Stimulated activated CD4-positive, alpha-beta T cell treated with anti-CD3 and anti-CD28 coated beads, Interleukin-1b, Interleukin-23, amount 100 ng/mL, for 48 hours (primary cell): Measurements from ENCODE around the gene OCSTAMP.

Experiments used
- DNase-seq: peaks from one replicate; pipeline ENCODE4 v3.0.0-alpha.2; 2020

Gene OCSTAMP

DNA sequence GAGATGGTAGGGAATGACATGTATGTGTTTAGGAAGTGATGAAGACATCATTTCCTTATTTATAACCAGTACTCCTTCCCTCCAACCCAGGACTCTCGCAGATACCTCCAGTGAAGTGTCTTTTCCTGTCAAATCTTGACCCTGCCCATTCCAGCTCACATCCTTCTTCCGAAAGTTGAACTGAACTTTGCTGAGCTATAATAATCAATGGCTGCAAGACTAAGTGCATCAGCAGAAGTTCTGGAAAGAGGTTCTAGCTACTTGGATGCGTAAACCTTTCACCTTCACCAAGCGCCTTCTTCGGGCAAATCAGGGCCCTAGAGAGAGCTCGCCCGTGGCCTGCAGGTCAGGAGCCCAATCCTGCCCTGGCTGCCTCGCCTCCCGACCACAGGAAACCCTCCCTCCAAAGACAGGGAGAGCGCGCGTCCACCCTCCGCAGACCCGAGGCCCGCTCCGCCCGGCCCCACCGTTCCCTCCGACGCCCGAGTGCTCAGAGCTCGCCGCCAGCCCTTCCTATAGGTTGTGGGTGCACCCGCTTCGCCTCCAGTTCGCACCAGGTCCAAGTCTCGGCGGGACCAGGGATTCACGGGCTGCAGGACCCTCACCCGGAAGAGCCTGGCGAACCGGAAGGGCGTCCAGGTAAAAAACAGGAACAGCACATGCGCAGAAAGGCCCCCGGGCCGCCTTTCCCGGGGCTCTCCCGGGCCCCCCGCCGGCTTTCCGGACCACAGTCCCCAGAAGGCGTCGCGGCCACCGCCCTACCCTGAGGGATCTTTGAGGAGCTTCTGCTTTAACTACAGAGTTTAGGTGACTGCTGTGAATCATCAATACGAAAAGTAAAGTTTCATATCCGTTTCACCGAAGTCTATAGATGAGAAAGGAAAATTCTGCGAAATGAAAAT, 37.3 kb downstream of the OCSTAMP start, which contains the start of gene ZNF334:
Gene ZNF334, minus strand, starts transcription at position 617 of the 902 bp plus-strand sequence. CDS start 1,457 bp downstream, outside the sequence.
- peak; percentile 60 for DNase-seq

DNA sequence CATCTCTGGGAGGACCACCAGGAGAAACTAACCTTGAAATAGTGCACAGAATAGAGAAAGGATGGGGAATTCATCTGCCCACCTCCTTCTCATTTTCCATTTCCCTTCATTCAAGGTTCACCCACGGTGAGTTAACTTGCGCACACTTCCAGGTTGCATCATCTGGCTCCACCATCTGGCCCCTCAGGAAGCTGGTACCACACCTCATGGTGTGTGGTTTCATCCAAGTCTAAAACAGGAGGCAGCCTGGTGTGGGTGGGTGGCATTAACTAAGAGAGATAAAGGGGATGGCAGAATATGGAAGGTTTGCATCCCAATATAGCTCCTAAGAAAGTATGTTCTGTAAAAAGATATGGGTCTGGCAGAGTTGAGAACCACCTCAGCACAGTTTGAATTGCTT, 40.9 kb downstream of the OCSTAMP start:
- DNase-seq: no peak

DNA sequence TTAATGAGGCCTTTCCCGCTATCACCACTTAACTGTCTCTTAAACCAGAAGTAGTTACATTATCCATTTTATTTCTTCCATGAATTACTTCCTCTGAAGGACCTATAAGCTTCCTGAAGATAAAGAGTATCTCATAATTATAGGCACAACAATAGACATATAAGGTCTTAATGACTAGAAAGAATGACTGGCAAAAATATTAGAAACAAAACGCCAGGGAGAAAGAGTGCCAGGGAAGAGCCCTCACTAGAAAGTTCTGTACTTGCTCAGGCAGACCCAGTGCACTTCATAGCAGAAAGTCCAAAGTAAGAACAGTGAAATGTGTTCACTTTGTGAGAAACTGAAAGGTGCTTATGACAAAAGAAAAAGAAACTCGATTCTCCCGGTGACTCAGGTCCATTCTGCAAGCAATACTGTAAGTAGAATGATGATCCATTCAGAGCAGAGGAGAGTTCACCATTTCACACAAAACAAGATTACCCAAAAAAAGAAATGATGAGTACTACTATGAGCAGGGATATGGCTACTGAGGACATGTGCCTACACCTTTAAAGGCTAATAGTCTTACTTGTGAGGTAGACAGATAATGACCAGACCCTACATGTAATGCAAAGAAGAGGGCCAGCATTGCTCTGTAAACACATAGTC, 42.6 kb downstream of the OCSTAMP start:
- no peak for DNase-seq

DNA sequence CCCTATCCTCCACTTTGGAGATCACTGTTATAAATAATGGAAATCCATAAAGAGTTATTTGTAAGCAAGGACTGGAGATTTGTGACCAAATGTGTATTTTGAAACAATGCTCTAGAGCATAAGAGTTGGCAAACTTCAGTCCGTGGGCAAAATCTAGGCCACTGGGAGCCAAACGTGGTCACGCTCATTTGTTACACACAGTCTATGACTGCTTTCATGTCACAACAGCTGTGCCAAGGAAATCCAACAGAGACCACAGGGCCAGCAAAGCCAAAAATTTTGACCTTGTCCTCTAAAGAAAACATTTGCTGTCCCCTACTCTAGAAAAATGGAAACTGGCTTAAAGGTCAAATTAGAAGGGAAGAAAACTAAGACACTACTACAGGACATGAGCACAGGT, 44.9 kb downstream of the OCSTAMP start:
- DNase-seq: no peak

DNA sequence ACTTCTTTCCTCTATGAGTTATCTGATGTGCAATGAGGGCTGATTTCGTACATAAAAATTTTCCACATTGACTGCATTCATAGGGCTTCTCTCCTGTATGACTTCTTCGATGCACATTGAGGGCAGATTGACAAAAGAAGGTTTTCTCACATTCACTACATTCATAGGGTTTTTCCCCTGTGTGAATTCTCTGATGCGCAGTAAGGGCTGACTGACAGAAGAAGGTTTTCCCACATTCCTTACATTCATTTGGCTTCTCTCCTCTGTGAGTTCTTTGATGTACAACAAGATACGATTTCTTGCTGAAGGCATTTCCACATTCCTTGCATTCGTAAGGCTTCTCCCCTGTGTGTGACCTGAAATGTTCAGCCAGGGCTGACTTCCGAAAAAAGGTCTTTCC, 48.5 kb downstream of the OCSTAMP start:
- no peak for DNase-seq

DNA sequence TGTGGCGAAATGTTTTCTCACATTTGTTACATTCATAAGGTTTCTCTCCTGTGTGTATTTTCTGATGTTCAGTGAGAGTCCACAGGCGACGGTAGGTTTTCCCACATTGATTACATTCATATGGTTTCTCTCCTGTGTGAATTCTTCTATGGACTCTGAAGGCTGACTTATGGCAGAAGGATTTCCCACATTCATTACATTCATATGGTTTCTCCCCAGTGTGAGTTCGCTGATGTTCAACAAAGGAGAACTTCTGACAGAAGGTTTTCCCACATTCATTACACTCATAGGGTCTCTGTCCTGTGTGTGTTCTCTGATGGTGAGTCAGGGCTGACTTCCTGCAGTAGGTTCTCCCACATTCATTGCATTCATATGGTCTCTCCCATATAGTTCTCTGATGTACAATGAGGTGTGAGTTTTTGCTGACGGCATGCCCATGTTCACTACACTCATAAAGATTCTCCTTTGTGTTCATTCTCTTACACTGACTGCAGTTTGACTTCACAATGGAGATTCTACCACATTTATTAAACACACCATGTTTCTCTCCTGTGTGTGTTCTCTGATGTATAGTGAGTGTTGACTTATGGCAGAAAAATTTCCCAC, 49.0 kb downstream of the OCSTAMP start:
- no peak for DNase-seq

DNA sequence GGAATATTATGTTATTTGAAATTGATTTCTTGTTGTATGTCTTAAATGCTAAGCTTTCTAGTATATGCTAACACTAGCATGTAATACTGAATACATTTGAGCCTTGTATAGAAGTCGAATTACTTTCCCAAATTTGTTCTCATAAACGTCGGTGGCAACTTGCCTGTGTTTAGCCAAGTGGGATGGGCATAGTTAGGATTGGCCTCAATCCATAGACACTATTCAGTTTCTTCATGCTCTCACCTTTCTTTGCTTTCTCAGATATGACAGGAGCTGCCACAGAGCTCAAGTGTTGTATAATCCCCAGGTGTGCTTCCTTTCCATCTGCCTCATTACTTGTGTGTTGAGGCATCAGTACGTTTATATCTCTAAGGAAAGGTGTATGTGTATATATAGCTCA, 56.4 kb downstream of the OCSTAMP start:
- DNase-seq: no peak

DNA sequence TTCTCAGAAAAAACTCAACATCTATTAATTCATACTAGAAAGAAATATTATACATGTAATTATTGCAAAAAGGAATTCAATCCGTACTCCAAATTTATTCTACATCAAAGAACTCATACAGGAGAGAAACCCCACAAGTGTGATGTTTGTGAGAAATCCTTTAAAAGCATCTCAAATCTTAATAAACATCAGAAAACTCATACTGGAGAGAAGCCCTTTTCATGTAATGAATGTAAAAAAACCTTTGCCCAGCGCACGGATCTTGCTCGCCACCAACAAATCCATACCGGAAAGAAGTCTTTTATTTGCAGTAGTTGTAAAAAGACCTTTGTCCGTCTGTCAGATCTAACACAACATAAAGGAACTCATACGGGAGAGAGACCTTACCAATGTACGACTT, 59.1 kb downstream of the OCSTAMP start:
- DNase-seq: no peak
